HG03108 (cell line): ENCODE data around the gene PLPP1.
"Not testable (repeated sequence)": the region's sequence is repeated elsewhere in the genome, so short reads cannot be mapped to it uniquely, and the experiment has no call there.

ENCODE experiments used
- ATAC-seq: cut with Tn5 transposase; IDR thresholded peaks from one replicate; pipeline ENCODE4 v1.9.1; 2021; ENCODE audit warnings: moderate library complexity; ENCODE audit not compliant: unreplicated experiment

The PLPP1 gene

GRCh38 chr5:55505711-55506110, 29.1 kb downstream of the PLPP1 start:
- not testable (repeated sequence) for ATAC-seq

- ATAC-seq, result not testable (repeated sequence)
Measured at GRCh38 chr5:55503917-55504316, 30.8 kb downstream of the PLPP1 start.

GRCh38 chr5:55502759-55503158, 32.0 kb downstream of the PLPP1 start:
- ATAC-seq, result no peak

GRCh38 chr5:55498457-55498856, 36.3 kb downstream of the PLPP1 start:
- ATAC-seq, result no peak

- no peak for ATAC-seq
Measured at GRCh38 chr5:55497712-55498111, 37.1 kb downstream of the PLPP1 start.

- no peak for ATAC-seq
Measured at GRCh38 chr5:55495216-55495615, 39.5 kb downstream of the PLPP1 start.

GRCh38 chr5:55492449-55492848, 42.3 kb downstream of the PLPP1 start:
- no peak for ATAC-seq

- ATAC-seq, result no peak
Measured at GRCh38 chr5:55485073-55485472, 49.7 kb downstream of the PLPP1 start.

- ATAC-seq, result no peak
Measured at GRCh38 chr5:55484531-55484930, 50.2 kb downstream of the PLPP1 start.

- ATAC-seq, result no peak
Measured at GRCh38 chr5:55483885-55484284, 50.9 kb downstream of the PLPP1 start.

- ATAC-seq, result no peak
Measured at GRCh38 chr5:55481293-55481855, 53.4 kb downstream of the PLPP1 start.

- ATAC-seq, result no peak
Measured at GRCh38 chr5:55480781-55481180, 54.0 kb downstream of the PLPP1 start.

- no peak for ATAC-seq
Measured at GRCh38 chr5:55472642-55473041, 62.1 kb downstream of the PLPP1 start.

- ATAC-seq, result peak; percentile 58
Measured at GRCh38 chr5:55471468-55471867, 63.3 kb downstream of the PLPP1 start.

GRCh38 chr5:55470282-55470681, 64.5 kb downstream of the PLPP1 start:
- ATAC-seq, result no peak

- ATAC-seq, result no peak
Measured at GRCh38 chr5:55469839-55470238, 64.9 kb downstream of the PLPP1 start.

- no peak for ATAC-seq
Measured at GRCh38 chr5:55467862-55468551, 66.8 kb downstream of the PLPP1 start.

- ATAC-seq, result no peak
Measured at GRCh38 chr5:55463613-55464012, 71.2 kb downstream of the PLPP1 start.

- ATAC-seq, result no peak
Measured at GRCh38 chr5:55459572-55459971, 75.2 kb downstream of the PLPP1 start.

GRCh38 chr5:55456216-55456895, 78.4 kb downstream of the PLPP1 start:
- ATAC-seq, result no peak

- no peak for ATAC-seq
Measured at GRCh38 chr5:55454282-55454681, 80.5 kb downstream of the PLPP1 start.

- no peak for ATAC-seq
Measured at GRCh38 chr5:55453211-55453610, 81.6 kb downstream of the PLPP1 start.
